Activated T-cell treated with anti-CD3 and anti-CD28 coated beads, Interleukin-2, amount 50 U/mL, for 1 hour (primary cell): Measurements from ENCODE around the gene SDK1.

Experiments used
- DNase-seq: peaks from one replicate; pipeline ENCODE4 v3.0.0-alpha.2; 2020

The SDK1 gene

DNA sequence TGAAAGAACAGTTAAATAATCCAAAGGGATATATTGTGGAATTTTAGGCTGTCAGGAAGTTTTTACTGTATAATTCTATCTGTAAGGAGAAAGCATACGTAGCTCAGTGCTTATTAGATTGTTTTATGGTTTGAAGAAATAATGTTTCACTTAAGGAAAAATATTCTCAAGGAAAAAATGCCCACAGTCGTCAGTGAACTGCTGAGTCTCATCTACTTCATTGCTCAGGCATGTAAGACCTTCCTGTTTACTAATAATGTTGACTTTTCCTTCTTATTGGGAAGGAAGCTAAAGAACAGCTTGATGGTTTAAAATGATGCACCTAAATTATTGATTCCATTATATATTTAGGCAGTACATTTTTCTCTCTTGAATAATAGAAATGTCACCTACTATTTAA is 304.2 kb downstream of the SDK1 start:
- no peak for DNase-seq

- no peak for DNase-seq
Observed at GRCh38 chr7:3606436-3606835, 305.4 kb downstream of the SDK1 start.

- no peak for DNase-seq
Observed at GRCh38 chr7:3607847-3608246, 306.8 kb downstream of the SDK1 start.

DNA sequence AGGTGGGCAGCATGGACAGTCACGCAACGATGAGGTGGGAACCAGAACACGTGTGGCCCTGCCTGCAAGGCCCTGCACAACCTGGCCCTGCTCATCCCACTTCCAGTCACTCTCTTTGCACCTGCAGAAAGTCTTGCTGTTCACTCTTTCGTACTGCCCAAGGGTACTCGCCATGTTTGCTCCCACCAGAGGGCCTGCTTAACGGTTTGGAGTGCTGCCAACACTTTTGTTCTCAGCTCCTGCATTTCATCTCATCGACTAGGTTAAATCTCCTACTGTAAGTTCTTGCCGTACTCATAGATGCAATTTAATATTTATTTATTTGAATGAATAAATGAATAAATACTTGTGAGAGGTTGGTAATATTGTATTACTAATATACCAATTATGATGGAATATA is 315.3 kb downstream of the SDK1 start:
- DNase-seq = no peak

GRCh38 chr7:3630081-3630480 is 329.0 kb downstream of the SDK1 start:
- no peak for DNase-seq

- DNase-seq = no peak
Observed at GRCh38 chr7:3634396-3634795, 333.3 kb downstream of the SDK1 start.

DNA sequence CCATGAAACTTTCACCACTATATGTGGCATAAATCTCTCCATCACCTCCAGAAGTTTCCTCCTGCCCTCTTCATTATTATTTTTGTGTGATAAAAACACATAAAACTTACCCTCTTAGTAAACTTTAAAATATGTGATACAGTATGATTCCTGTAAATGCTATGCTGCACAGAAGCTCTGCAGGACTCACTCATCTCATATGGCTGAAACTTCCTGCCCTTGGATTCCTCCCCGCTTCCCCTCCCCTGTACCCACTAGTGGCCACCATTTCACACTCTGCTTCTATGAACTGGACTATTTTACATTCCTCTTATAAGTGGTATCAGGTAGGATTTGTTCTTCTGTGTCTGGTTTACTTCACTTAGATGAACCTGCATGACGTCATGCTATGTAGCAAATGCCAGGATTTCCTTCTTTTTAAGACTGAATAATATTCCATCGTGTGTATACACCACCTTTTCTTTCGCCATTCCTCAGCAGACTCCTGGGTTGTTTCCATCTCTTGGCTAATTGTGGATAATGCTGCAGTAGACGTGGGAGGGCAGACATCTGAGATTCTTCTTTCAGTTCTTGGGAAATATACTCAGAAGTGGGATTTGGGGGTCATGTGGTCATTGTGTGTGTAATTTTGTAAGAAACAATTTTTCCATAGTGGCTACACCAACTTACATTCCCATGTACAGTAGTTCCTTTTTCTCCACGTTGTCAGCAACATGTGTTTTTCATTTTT is 335.2 kb downstream of the SDK1 start:
- no peak for DNase-seq

- no peak for DNase-seq
Observed at GRCh38 chr7:3639253-3639652, 338.2 kb downstream of the SDK1 start.

- no peak for DNase-seq
Observed at GRCh38 chr7:3641582-3641981, 340.5 kb downstream of the SDK1 start.

GRCh38 chr7:3643091-3643490 is 342.0 kb downstream of the SDK1 start:
- no peak for DNase-seq

DNA sequence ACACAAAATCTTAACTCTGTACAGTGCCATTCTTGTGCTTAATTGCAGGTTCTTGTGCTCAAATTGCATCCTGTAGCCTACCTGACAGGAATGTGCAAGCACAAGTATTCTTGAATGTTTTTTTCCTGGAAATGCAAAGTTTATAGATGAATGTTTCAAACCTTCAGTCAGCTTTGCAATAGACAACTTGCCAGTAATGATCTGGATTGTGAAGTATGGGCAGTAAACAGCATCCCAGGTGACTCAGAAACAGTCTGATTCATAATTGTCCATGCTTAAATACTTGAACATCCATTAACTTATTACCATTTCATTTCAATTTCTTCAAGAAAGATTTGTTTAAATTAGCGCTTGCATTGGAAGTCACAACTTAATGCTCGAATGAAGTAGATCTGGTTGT is 347.2 kb downstream of the SDK1 start:
- no peak for DNase-seq

- no peak for DNase-seq
Observed at GRCh38 chr7:3649250-3649649, 348.2 kb downstream of the SDK1 start.

GRCh38 chr7:3649678-3650440 is 348.8 kb downstream of the SDK1 start:
- no peak for DNase-seq

- no peak for DNase-seq
Observed at GRCh38 chr7:3650844-3651243, 349.8 kb downstream of the SDK1 start.

- no peak for DNase-seq
Observed at GRCh38 chr7:3655635-3656034, 354.6 kb downstream of the SDK1 start.

- no peak for DNase-seq
Observed at GRCh38 chr7:3657206-3657605, 356.2 kb downstream of the SDK1 start.

- no peak for DNase-seq
Observed at GRCh38 chr7:3668743-3669142, 367.7 kb downstream of the SDK1 start.

GRCh38 chr7:3670898-3671297 is 369.8 kb downstream of the SDK1 start:
- DNase-seq = no peak

DNA sequence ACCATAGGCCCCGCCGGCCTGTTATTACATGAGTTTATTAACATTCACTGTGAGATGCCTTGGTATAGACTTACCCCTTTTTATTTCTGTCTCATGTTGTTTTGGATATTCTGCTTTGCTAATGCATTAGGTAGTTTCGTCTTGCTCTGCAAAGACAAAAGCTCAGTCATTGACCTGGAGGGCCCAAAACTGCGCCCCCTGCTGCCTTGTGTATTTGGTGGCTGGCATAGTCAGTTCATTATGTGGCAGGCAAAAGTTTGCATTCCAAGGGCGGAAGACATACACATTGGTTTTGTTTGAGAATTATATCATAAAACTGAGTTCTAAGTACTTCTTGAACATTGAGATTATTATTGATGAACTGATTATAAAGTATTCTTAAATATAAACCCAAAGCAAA is 372.5 kb downstream of the SDK1 start:
- peak; percentile 59 for DNase-seq

DNA sequence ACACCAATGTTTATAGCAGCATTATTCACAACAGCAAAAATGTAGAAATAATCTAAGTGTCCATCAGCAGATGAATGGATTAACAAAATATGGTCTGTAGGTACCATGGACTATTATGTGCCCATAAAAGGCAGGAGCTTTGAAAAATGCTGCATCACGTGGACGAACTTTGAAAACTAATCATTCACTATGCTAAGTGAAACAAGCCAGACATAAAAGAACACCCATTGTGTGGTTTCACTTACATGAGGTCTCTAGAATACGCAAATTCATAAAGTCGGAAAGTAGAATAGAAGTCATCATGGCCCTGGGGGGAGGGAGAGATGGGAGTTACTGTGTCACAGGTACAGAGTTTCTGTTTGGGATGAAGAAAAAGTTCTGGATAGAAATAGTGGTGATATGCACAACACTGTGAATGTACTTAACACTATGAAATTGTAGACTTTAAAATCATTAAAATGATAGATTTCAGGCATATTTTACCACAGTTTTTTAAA is 377.3 kb downstream of the SDK1 start:
- DNase-seq = no peak

DNA sequence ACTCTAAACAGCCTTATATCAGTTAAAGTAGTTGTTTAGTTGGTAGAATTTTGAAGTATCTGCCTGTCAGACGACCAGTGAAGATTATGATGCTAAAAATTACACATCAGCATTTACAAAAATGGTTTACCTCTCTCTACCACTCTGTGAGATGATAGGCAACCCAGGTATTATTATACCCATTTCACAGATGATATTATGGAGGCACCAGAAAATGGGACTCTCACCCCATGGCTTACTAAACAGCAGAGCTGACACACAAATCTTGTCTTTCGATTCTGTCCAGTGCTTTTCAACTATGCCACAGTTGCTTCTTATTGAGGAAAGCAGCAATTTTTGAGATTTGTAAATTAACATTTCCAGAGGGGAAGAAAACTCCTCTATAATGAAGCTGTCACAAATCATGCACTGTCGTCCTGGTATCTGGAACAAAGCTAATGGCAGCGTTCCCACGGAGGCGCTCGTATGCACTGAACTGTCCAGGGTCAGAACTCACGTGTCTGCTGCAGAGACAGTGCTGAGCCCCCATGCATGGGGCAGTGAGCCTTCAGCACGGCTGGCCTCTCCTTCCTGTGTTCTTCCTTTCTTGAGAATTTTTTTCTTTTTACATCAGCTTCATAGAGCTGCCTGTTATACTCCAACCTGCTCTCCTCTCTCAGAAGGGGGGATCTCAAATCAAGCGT is 381.1 kb downstream of the SDK1 start:
- DNase-seq = no peak

- no peak for DNase-seq
Observed at GRCh38 chr7:3683546-3684539, 382.8 kb downstream of the SDK1 start.

GRCh38 chr7:3688071-3688470 is 387.0 kb downstream of the SDK1 start:
- no peak for DNase-seq
